Measurements from ENCODE around the gene DCC. TPM values are rescaled to one million over a fixed set of nuclear protein-coding genes. Genes with fewer than 3 reads are reported as not detected.

The DCC gene
- total RNA-seq, 2 experiments from 2014 or later, result not detected

- Mint-ChIP-seq H3K4me1 (no peaks in the 10 kb centered on the region), H3K4me3 (no peak overlapping the region), H3K27me3 (no peaks in the 10 kb centered on the region), H3K36me3 (ENCODE audit: low read depth) (no peaks in the 10 kb centered on the region), H3K27ac (no peak overlapping the region), H3K9me3 (peaks cover 2% of the 10 kb centered on the region)
- ChIA-PET CTCF (no interaction called here), POLR2A (no interaction called here)
- DNase-seq, result no peak
Measured at GRCh38 chr18:52897611-52898484, 557.9 kb downstream of the DCC start.

GRCh38 chr18:52898485-52899058 is 558.6 kb downstream of the DCC start:
- H3K27me3 Mint-ChIP-seq, result no peaks in the 10 kb centered on the region
- H3K27ac Mint-ChIP-seq, result no peak overlapping the region
- H3K4me1 Mint-ChIP-seq, result no peaks in the 10 kb centered on the region
- ChIA-PET CTCF (no interaction called here), POLR2A (no interaction called here)
- H3K4me3 Mint-ChIP-seq, result no peak overlapping the region
- H3K9me3 Mint-ChIP-seq, result peaks cover 2% of the 10 kb centered on the region
- H3K36me3 Mint-ChIP-seq (ENCODE audit: low read depth), result no peaks in the 10 kb centered on the region
- DNase-seq, result no peak

DNA sequence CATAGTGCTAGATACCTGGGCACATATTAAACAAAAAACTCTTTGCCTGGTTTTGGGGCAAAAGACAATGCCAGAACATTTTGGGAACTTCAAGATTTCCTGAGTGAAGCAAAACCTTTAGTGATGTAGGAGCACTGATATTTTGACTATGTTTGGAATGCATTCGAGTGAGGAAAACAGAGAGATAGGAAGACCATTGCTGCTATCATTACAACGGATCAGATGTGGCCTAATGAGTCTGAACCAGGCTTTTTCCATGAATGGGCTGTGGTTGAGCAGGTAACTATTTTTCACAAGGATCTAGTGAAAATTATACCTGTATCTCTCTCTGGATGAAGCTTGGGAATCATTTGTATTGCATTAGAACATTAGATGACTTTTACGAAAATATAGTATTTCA is 562.2 kb downstream of the DCC start:
- no peak overlapping the region for H3K4me3 Mint-ChIP-seq
- ChIA-PET CTCF (no interaction called here), POLR2A (no interaction called here)
- no peaks in the 10 kb centered on the region for H3K4me1 Mint-ChIP-seq
- DNase-seq, result no peak
- no peaks in the 10 kb centered on the region for H3K27me3 Mint-ChIP-seq
- no peak overlapping the region for H3K27ac Mint-ChIP-seq
- H3K36me3 Mint-ChIP-seq (ENCODE audit: low read depth), result no peaks in the 10 kb centered on the region
- no peaks in the 10 kb centered on the region for H3K9me3 Mint-ChIP-seq

DNA sequence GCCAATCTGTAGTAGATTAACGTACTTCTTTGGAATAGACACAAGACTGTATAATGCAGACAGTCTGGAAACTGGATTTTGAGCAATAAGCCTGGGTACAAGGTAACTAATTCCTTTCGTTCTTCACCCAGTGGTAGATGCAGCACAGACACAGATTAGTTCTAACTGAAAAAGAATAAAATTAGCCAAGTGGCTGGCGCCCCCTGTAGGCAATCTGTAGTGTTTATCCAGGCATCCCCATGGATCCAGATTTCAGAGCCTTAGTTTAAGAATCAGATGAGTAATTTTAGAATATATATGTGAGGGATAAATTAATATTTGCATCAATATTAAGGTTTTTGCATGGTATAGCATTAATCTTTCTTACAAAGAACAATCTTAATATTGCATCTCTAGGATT is 563.9 kb downstream of the DCC start:
- ChIA-PET CTCF (no interaction called here), POLR2A (no interaction called here)
- no peak for DNase-seq
- H3K9me3 Mint-ChIP-seq, result no peaks in the 10 kb centered on the region
- H3K4me1 Mint-ChIP-seq, result no peaks in the 10 kb centered on the region
- no peaks in the 10 kb centered on the region for H3K27me3 Mint-ChIP-seq
- no peak overlapping the region for H3K27ac Mint-ChIP-seq
- H3K4me3 Mint-ChIP-seq, result no peak overlapping the region
- no peaks in the 10 kb centered on the region for H3K36me3 Mint-ChIP-seq (ENCODE audit: low read depth)

DNA sequence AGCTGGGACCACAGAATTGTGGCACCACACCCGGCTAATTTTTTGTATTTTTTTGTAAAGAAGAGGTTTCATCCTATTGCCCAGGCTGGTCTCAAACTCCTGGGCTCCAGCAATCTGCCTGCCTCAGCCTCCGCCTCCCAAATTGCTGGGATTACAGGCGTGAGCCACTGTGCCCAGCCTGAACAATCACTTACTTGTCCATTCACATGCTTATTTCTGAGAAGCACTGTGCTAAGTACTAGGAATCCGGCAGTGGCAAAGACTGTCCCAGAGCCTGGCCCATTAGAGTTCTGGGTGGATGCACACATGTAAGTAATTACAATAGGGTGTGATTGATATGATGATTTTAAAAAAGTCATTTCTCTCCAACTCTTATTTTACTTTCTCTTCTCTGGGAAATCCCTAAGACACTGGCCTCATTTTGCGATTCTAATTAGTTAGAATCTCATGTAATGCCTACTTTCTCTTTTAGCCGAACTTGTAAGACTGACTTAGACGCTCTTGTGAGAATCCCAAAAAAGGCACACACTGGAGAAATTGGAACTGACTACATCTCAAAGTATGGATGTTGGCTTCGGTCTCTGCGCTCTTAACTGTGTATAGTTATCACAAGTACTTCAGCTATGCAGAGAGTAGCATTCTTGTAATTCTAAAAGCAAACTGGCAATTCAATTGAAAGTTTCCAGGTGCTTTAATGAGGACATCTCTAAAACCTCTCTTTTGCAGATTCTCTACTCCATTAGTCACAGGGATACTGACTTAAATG is 567.7 kb downstream of the DCC start:
- ChIA-PET POLR2A (no interaction called here), CTCF (no interaction called here)
- DNase-seq, result no peak
- Mint-ChIP-seq H3K27me3 (no peaks in the 10 kb centered on the region), H3K4me1 (no peaks in the 10 kb centered on the region), H3K4me3 (no peak overlapping the region), H3K36me3 (ENCODE audit: low read depth) (no peaks in the 10 kb centered on the region), H3K27ac (no peak overlapping the region), H3K9me3 (peaks cover 2% of the 10 kb centered on the region)

DNA sequence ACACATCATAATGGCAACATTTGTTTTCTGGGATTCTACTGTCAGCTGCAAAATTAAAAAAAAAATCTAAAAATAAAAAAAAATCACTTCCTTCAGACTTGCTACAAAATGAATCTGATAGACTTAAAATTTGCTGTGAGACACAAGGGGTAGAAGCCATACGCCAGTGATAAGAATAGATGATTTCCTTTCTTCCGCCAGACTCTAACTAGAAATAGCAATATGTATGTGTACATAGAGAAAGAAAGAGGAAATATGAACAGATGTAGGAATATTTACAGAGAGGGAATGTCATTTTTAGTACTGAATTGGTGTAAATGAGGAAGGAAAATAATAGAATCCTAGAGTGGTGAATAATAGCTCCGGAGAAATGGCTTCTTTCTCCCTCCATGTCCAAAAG is 574.2 kb downstream of the DCC start:
- ChIA-PET POLR2A (no interaction called here), CTCF (no interaction called here)
- Mint-ChIP-seq H3K4me1 (no peaks in the 10 kb centered on the region), H3K9me3 (peaks cover 4% of the 10 kb centered on the region), H3K4me3 (no peak overlapping the region), H3K27me3 (no peaks in the 10 kb centered on the region), H3K27ac (no peak overlapping the region), H3K36me3 (ENCODE audit: low read depth) (no peaks in the 10 kb centered on the region)
- no peak for DNase-seq

- H3K27me3 Mint-ChIP-seq, result no peaks in the 10 kb centered on the region
- H3K36me3 Mint-ChIP-seq (ENCODE audit: low read depth), result no peaks in the 10 kb centered on the region
- DNase-seq, result no peak
- H3K4me3 Mint-ChIP-seq, result no peak overlapping the region
- ChIA-PET POLR2A (no interaction called here), CTCF (no interaction called here)
- H3K4me1 Mint-ChIP-seq, result no peaks in the 10 kb centered on the region
- H3K27ac Mint-ChIP-seq, result no peak overlapping the region
- H3K9me3 Mint-ChIP-seq, result peaks cover 6% of the 10 kb centered on the region
Measured at GRCh38 chr18:52920665-52921064, 580.7 kb downstream of the DCC start.

DNA sequence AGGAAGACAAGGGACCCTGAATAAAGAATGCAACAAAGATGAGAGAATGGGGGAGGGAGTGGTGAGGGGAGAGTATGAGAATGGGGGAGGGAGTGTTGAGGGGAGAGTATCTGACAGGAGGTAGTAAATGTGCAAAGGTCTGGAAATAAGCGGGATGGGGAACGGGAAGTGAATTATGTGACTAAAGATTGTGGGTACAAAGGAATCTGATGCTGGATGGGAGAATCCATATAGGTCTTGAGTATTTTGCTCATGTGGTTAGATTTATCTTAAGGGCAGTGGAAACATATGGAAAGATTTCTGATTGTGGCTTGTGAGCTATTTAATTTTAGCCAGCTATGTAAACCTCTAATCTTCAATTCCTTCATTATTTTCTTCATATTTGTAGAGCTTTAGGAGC is 593.4 kb downstream of the DCC start:
- DNase-seq, result no peak
- Mint-ChIP-seq H3K36me3 (ENCODE audit: low read depth) (no peaks in the 10 kb centered on the region), H3K27ac (no peak overlapping the region), H3K9me3 (peaks cover 6% of the 10 kb centered on the region), H3K4me3 (no peak overlapping the region), H3K4me1 (no peaks in the 10 kb centered on the region), H3K27me3 (no peaks in the 10 kb centered on the region)
- CTCF ChIA-PET, result no interaction called here
- POLR2A ChIA-PET, result no interaction called here

DNA sequence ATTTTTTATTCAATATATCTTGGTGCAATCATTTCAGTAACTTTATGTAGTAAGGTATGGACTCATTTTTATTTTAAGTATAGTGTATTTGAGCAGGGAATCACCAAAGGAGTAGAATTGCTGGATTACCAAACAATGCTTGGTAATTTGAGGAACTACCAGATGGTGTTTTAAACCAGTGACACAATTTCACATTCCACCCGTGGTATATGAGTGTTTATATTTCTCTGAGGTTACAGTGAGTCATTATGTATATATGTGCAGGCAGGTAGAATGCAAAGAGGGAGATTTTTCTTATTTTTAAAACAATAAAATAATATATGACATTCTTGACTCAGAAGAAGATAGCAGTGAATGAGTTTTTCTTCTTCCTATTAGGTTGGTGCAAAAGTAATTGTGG is 596.9 kb downstream of the DCC start:
- ChIA-PET POLR2A (no interaction called here), CTCF (no interaction called here)
- H3K4me1 Mint-ChIP-seq, result no peaks in the 10 kb centered on the region
- no peaks in the 10 kb centered on the region for H3K36me3 Mint-ChIP-seq (ENCODE audit: low read depth)
- H3K27me3 Mint-ChIP-seq, result no peaks in the 10 kb centered on the region
- no peak overlapping the region for H3K4me3 Mint-ChIP-seq
- H3K27ac Mint-ChIP-seq, result no peak overlapping the region
- DNase-seq, result no peak
- H3K9me3 Mint-ChIP-seq, result peaks cover 9% of the 10 kb centered on the region

DNA sequence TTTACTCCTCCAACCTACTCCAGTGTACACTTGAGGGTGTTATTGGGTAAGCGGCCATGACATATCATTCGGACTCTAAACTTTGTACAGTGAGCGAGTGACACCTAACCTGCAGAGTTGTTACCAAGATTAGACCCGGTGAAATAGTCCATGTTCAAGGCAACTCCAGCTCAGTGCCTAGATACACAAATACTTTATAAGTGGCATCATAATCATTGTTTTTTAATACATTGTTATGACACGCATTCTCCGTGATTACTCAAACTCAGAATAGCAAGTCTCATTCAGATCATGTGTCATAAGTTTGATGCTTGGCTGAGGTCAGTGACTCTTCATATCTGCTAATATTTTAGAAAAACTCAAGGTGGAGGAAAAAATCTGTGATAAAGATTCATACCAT is 597.8 kb downstream of the DCC start:
- Mint-ChIP-seq H3K4me3 (no peak overlapping the region), H3K9me3 (peaks cover 9% of the 10 kb centered on the region), H3K36me3 (ENCODE audit: low read depth) (no peaks in the 10 kb centered on the region), H3K27ac (no peak overlapping the region), H3K4me1 (no peaks in the 10 kb centered on the region), H3K27me3 (no peaks in the 10 kb centered on the region)
- DNase-seq, result no peak
- ChIA-PET POLR2A (no interaction called here), CTCF (no interaction called here)

DNA sequence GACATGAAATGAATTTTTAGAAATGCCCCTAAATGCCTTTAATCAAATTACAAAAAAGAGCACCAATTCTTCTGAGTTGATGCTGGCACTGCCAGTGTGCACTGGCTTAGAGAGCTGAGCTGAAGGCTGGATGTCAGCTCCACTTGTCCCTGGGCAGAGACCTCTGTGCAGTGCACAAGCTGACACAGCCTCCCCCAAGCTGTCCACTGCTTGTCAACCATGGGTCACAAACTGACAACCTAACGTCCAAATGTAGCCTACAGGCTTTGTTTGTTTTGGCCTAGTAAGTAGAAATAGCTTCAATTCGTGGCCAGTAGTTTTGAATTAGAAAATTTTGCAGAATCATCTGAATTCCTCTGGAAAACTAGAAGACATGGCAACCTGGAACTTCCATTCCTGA is 605.6 kb downstream of the DCC start:
- POLR2A ChIA-PET, result no interaction called here
- no peak overlapping the region for H3K4me3 Mint-ChIP-seq
- H3K27me3 Mint-ChIP-seq, result no peaks in the 10 kb centered on the region
- CTCF ChIA-PET, result interaction anchor here (1.6 kb wide), 1 partner anchor 15 kb away, joined by 3 read pairs; no protein-coding TSS in a partner anchor
- DNase-seq, result no peak
- no peaks in the 10 kb centered on the region for H3K36me3 Mint-ChIP-seq (ENCODE audit: low read depth)
- H3K4me1 Mint-ChIP-seq, result no peaks in the 10 kb centered on the region
- H3K9me3 Mint-ChIP-seq, result no peaks in the 10 kb centered on the region
- H3K27ac Mint-ChIP-seq, result no peak overlapping the region

- no peak overlapping the region for H3K27ac Mint-ChIP-seq
- H3K4me3 Mint-ChIP-seq, result no peak overlapping the region
- H3K9me3 Mint-ChIP-seq, result peaks cover 3% of the 10 kb centered on the region
- ChIA-PET CTCF (no interaction called here), POLR2A (no interaction called here)
- no peaks in the 10 kb centered on the region for H3K27me3 Mint-ChIP-seq
- no peaks in the 10 kb centered on the region for H3K36me3 Mint-ChIP-seq (ENCODE audit: low read depth)
- DNase-seq, result no peak
- H3K4me1 Mint-ChIP-seq, result no peaks in the 10 kb centered on the region
Measured at GRCh38 chr18:52948868-52949444, 609.0 kb downstream of the DCC start.

DNA sequence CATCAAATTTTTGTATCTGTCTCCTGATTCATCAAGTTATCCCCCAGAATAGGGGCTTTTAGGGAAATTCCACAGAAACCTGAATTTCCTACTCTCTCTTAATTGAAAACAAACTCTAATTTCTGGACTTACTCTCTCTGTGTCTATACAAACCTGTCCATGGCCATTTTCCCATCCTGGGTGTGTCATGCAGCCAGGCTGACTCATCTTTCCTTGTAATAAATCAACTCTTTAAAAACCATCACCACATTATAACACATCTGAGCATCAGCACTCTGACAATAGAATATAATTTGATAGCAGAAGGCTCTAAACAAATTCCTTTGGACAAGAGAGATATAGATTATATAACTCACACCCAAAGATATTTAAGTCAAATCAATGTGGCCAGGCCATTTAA is 610.2 kb downstream of the DCC start:
- no peaks in the 10 kb centered on the region for H3K27me3 Mint-ChIP-seq
- ChIA-PET CTCF (no interaction called here), POLR2A (no interaction called here)
- H3K27ac Mint-ChIP-seq, result no peak overlapping the region
- no peak for DNase-seq
- H3K4me1 Mint-ChIP-seq, result no peaks in the 10 kb centered on the region
- no peaks in the 10 kb centered on the region for H3K36me3 Mint-ChIP-seq (ENCODE audit: low read depth)
- peaks cover 3% of the 10 kb centered on the region for H3K9me3 Mint-ChIP-seq
- H3K4me3 Mint-ChIP-seq, result no peak overlapping the region

All from activated CD4-positive, alpha-beta memory T cell treated with anti-CD3 and anti-CD28 coated beads, Interleukin-2, amount 10 ng/mL, durations not matched to agents 7 days and 5 days (primary cell).